Frontal cortex (tissue), 4 donors: Measurements from ENCODE around the gene TATDN3. TPM values are rescaled to one million over a fixed set of nuclear protein-coding genes. Genes with fewer than 3 reads are reported as not detected.
"Not testable (repeated sequence)": the region's sequence is repeated elsewhere in the genome, so short reads cannot be mapped to it uniquely, and the experiment has no call there.

Experiments used
- DNase-seq, 2 donors: peaks; one replicate each; pipeline ENCODE4 v3.0.0; 2012; ENCODE audit warnings: low spot score in 2 of 2
- FAIRE-seq: peaks from 2 replicates; lab custom pipeline; 2012; peaks lifted over from hg19 to GRCh38; lab: Jason Lieb, UNC
- total RNA-seq: library from RNA; depleted of rRNA; stranded (reverse); fragments of >200 nt; gene quantifications from one replicate; pipeline ENCODE4 v1.2.3, GENCODE V29; 2014
- donor health status: control.
- donor health status: control.
- donor health status: control.

TATDN3 gene
- total RNA-seq: 33.8 TPM

- DNase-seq: peak; percentile 61 to 66
- FAIRE-seq: no peak
These were observed at the start of gene TATDN3, which contains the start of gene NSL1 for GRCh38 chr1:212791676-212792395. TSS of gene TATDN3 (plus strand) at chr1:212791894. CDS start at chr1:212791922, 28 bp downstream. TSS of gene NSL1 (minus strand) at chr1:212791777. CDS start at chr1:212791763, 14 bp downstream.

GRCh38 chr1:212743901-212744475 lies 47.7 kb upstream of the TATDN3 start:
- FAIRE-seq (no peak), DNase-seq (no peak)

- DNase-seq (no peak), FAIRE-seq (no peak)
These were observed 46.4 kb upstream of the TATDN3 start for GRCh38 chr1:212745303-212745702.

GRCh38 chr1:212746546-212746945 lies 45.1 kb upstream of the TATDN3 start:
- FAIRE-seq: no peak
- DNase-seq: no peak

GRCh38 chr1:212749821-212750535 lies 41.7 kb upstream of the TATDN3 start:
- no peak for FAIRE-seq
- peak in 1 of 2 donors; percentile 25 for DNase-seq

- DNase-seq (no peak), FAIRE-seq (no peak)
These were observed 39.3 kb upstream of the TATDN3 start for GRCh38 chr1:212752252-212752933.

GRCh38 chr1:212752934-212753497 lies 38.7 kb upstream of the TATDN3 start:
- no peak for FAIRE-seq
- no peak for DNase-seq

GRCh38 chr1:212753749-212754148 lies 37.9 kb upstream of the TATDN3 start:
- no peak for FAIRE-seq

GRCh38 chr1:212754193-212754592 lies 37.5 kb upstream of the TATDN3 start:
- DNase-seq: no peak
- no peak for FAIRE-seq

More at GRCh38 chr1:212753749-212754148, 37.9 kb upstream of the TATDN3 start:
- no peak for DNase-seq

GRCh38 chr1:212754680-212755079 lies 37.0 kb upstream of the TATDN3 start:
- DNase-seq: peak; percentile 20 to 41
- FAIRE-seq: no peak

- FAIRE-seq: no peak
These were observed 32.0 kb upstream of the TATDN3 start for GRCh38 chr1:212759683-212760082.

GRCh38 chr1:212760126-212760823 lies 31.4 kb upstream of the TATDN3 start:
- FAIRE-seq (no peak), DNase-seq (no peak)

More at GRCh38 chr1:212759683-212760082, 32.0 kb upstream of the TATDN3 start:
- no peak for DNase-seq

GRCh38 chr1:212762234-212762633 lies 29.5 kb upstream of the TATDN3 start:
- no peak for DNase-seq
- no peak for FAIRE-seq

- DNase-seq: no peak
These were observed 28.9 kb upstream of the TATDN3 start for GRCh38 chr1:212762839-212763238.

GRCh38 chr1:212764718-212765281 lies 26.9 kb upstream of the TATDN3 start:
- not testable (repeated sequence) for DNase-seq, FAIRE-seq

More at GRCh38 chr1:212762839-212763238, 28.9 kb upstream of the TATDN3 start:
- FAIRE-seq: no peak

- FAIRE-seq, DNase-seq: not testable (repeated sequence)
These were observed 24.9 kb upstream of the TATDN3 start for GRCh38 chr1:212766825-212767224.

GRCh38 chr1:212769459-212770167 lies 22.1 kb upstream of the TATDN3 start:
- no peak for FAIRE-seq
- DNase-seq: no peak

GRCh38 chr1:212771341-212771740 lies 20.4 kb upstream of the TATDN3 start:
- FAIRE-seq (peak; percentile 6), DNase-seq (no peak)
